GM20431 (cell line): ENCODE results near the gene PAK6.

ENCODE experiments used
- in situ Hi-C: fragments of 300-500 bp; cut with MseI, MboI; formaldehyde crosslinking; loops from one replicate; pipeline ENCODE4 v1.15.0; 2020; ENCODE audit warnings: low sequenced_read_pairs; ENCODE audit not compliant: unreplicated experiment

The PAK6 gene

DNA sequence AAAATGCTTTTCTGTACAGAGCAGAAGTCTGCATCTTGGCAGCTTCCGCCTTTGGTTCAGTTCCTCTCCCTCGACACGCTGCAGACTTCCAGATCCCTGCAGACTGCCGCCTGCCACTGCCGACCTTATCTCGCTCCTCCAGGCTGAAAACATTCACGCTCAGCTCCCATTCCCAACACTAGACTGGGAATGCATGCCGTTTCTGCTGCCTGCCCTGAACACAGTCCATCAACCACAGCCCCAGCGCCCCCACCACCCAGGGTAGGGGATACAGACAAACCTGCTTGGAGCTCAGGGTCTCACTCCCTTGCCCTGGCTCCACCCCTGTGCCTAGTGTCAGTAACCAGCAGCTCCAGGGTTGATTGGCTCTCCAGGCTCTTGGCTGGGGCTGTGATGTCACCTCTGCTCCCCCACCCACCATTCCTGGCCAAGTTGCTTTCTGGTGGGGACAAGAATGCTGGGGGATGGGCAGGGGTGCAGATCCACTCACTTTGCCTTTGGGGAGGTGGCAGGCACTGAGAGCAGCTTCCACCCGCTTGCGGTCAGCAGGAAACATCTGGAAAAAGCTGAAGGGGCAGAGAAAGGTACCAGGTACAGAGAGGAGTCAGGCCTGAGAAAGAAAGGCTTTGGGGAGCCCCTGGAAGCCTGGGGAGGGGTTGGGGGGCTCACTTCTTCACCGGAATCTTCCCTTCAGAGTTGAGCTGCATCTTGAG, 62.8 kb downstream of the PAK6 start:
- in situ Hi-C loops: no loop called here

GRCh38 chr15:40302288-40302886, 63.5 kb downstream of the PAK6 start:
- in situ Hi-C loops: no loop called here

DNA sequence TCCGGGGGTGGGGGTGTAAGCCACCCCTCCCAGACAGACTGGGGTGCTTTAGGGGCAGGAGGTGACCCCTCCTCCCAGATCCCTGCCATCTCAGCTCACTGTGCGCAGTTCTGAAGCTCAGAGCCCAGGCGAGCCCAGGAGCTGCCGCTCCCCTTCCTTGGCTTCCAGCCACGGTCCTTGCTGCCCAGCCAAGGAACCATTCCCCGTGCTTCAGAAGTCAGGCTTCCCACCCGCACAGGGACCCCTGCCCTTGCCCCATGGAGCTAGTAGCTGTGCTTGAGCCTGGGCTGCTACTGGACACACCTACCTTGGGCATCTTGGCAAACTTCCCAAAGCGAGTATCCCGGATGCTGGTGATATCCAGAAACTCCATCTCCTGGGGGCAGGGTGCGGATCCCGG, 64.1 kb downstream of the PAK6 start:
- in situ Hi-C loops: no loop called here

GRCh38 chr15:40303576-40303975, 64.7 kb downstream of the PAK6 start:
- in situ Hi-C loops: no loop called here

DNA sequence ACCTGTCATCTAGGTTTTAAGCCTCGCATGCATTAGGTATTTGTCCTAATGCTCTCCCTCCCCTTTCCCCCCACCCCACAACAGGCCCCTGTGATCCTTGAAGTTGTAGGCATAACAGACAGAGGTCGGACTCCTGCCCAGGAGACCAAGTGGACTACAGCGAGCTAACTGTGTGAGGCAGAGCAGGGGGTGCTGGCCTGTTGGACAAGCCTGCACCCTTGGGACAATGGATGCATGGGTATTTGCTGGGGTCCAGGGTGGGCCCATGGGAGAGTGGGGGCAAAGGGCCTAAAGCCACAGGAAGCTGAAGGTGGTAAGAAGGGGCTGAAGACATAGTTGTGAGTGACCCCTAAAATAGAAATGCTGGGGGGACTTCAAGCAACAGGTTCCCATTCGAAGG, 66.4 kb downstream of the PAK6 start:
- in situ Hi-C loops: no loop called here

DNA sequence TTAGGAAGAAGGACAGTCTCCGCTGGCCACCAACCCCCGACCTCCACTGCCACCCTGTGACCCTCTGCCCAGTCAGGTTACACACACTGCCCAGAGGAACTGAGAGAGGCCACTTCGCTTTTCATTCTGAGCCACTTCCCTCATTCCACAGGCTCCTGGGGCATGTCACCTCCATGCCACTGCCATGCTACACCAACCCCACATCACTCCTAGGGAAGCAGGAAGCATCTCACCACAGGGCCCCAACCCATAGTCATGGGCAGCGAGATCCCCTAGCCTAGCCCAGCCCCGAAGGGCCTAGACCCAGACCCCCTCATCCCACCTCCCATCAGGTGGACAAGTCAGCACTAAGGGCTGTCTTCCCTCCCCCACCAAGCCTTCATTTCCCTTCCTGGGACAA, 67.5 kb downstream of the PAK6 start:
- in situ Hi-C loops: no loop called here

GRCh38 chr15:40306908-40307307, 68.0 kb downstream of the PAK6 start:
- in situ Hi-C loops: no loop called here

- in situ Hi-C loops: no loop called here
Observed at GRCh38 chr15:40307421-40308211, 68.8 kb downstream of the PAK6 start, which contains the start of gene PLCB2. PLCB2 (minus strand) TSS chr15:40307935; CDS start chr15:40307672, 263 bp downstream.

DNA sequence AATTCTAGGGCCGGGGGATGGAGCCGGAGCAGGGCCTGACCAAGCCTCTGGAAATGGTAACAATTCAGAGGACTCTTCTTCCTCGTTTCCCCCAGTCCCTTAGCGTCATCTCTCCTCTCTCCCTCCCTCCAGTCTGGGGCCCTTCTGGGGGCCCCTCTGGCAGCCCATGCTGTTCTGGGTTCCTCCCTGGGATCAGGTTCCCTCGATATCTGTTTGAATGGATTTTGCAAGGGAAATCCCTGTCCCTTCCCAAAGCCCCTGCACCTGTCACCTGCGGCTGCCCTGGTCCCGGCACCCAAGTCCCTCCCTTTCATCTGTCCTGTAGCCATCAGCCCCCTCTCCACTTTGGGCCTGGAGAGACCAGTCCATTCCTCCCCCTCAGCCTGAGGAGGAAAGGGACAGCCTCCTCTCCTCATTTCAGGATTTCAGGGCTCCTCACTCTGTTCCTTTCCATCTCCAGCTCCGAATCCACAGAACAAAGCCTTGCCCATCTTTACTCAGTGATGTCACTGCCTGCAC, 70.5 kb downstream of the PAK6 start:
- in situ Hi-C loops: no loop called here

GRCh38 chr15:40310001-40310959, 71.4 kb downstream of the PAK6 start:
- in situ Hi-C loops: no loop called here

DNA sequence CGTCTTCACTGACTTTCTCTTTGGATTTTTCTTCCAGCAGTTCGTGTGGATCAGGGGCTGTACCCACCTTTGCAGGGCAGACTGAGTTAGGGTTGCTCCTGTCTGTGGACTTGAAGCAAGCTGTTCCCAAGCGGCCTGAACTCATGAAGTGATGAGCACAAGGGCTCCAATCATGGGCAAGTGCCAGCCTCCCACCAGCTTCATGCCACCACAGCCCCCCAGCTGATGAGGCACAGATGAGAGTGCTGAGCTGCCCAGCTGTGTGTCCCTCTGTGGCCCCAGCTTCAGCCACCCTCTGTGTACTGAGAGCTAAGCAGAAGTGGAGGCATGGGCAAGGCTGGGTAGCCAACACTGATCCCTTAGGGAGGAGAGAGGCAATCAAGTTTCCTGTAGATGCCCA, 72.1 kb downstream of the PAK6 start:
- in situ Hi-C loops: no loop called here

DNA sequence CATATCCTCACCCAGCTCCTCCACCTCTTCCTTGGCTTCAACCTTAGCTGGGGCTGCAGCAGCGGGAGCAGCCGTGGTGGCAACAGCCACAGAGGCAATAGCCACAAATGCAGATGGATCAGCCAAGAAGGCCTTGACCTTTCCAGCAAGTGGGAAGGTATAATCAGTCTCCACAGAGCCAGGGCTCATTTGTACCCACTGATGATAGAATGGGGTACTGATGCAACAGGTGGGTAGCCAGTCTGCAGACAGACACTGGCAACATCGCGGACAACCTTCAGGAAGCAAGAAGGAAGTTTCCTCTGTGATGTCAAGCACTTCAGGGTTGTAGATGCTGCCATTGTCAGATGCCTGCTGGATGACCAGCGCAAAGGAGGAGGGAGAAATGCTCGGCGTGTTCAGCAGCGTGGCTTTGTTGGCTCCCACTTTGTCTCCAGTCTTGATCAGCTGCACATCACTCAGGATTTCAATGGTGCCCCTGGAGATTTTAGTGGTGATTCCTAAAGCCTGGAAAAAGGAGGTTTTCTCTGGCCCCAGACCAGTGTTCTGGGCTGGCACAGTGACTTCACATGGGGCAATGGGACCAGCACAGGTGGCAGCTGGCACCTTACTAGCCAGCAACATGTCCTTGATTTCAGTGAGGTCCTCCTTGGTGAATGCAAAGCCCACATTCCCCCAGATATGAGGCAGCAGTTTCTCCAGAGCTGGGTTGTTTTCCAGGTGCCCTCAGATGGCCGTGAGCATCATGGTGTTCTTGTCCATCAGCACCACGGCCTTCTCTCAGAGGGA, 73.7 kb downstream of the PAK6 start:
- in situ Hi-C loops: no loop called here

GRCh38 chr15:40313531-40314398, 74.9 kb downstream of the PAK6 start:
- in situ Hi-C loops: no loop called here

DNA sequence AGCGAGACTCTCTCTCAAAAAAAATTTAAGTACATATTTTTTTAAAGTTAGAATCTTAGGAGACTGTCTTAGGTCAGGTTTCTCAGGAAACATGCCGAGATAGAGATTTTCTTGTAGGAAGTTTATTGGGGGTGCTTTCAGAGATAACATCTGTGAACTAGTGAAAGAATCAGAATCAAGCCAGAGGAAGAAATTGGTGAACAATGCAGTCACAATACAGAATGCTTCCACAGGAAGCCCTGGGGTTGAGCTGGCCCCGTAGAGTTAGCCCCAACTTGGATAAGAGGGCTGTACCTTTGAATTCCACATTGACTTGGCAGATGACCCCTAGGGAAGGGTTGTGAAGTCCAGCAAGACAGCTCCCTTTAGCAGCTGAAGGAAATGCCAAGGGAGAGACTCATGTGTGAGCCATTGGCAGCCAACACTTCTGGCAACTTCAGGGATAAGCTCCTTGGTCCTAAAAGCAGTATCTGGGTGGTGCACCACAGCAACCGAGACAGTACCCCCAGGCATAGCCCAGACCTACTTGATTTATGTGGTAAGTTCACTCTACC, 75.9 kb downstream of the PAK6 start:
- in situ Hi-C loops: no loop called here

DNA sequence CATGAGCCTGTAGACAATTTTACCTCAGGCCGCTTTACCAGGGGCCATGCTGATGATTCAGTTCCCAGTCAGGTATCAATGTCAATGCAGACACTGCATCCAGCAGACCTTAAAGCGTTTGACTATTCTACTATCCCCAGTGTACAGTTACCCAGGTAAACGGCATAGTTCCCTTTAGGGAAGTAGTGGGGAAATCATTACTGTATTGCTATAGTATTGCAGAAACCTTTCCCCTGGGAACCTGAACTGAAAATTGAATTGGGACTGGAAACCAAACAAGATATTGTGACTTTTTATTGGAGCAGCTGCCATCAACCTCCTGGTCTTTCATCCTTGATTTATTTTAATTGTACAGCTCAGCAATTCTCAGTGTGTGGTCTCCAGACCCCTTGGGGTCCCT, 78.1 kb downstream of the PAK6 start:
- in situ Hi-C loops: no loop called here

GRCh38 chr15:40317580-40317979, 78.7 kb downstream of the PAK6 start:
- in situ Hi-C loops: no loop called here

DNA sequence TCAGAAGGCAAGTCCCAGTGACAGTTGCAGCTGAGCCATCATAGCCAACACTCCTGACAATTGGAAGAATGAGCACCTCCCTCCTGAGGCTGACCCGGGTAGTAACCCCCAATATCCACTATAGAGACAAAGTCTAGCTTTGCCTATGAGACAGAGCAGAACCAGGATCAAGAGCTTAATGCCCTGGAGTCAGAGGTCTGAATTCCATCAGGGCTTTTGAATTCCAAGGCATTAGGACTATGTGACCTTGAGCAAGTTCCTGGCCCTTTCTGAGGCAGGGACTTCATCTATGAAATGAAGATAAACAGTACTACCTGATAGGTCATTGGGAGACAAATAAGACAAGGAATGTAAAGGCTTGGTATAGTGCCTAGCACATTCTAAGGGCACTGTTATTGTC, 81.5 kb downstream of the PAK6 start:
- in situ Hi-C loops: no loop called here

GRCh38 chr15:40320931-40321371, 82.1 kb downstream of the PAK6 start:
- in situ Hi-C loops: no loop called here
